Right lobe of liver (tissue), 6 donors: ENCODE data around the gene PHTF2. TPM values are rescaled to one million over a fixed set of nuclear protein-coding genes. Genes with fewer than 3 reads are reported as not detected.

Source experiments
- ATAC-seq, 4 donors: fragments of 200-7000 bp; cut with Tn5 transposase; one replicate each; pipeline ENCODE4 v1.9.1; 2020; ENCODE audit warnings: mild to moderate bottlenecking in 4 of 4, moderate library complexity in 4 of 4
- DNase-seq, 3 donors: peaks; one replicate each; pipeline ENCODE4 v3.0.0-alpha.2; 2020
- H3K27ac ChIP-seq, 3 donors: fragments of 200-600 bp; one replicate each; pipeline ENCODE4 v1.8.0; 2022
- H3K27me3 ChIP-seq, 2 donors: fragments of 200-600 bp; one replicate each; pipeline ENCODE4 v1.8.0; 2022
- H3K36me3 ChIP-seq, 4 donors: fragments of 200-600 bp; sonication (generic) in 1 of 4; one replicate each; pipeline versions ENCODE4 v1.5.1 to v1.8.0; 2017 to 2022; ENCODE audit warnings: control low read depth in 1 of 4
- H3K4me1 ChIP-seq, 4 donors: fragments of 200-600 bp; sonication (generic) in 1 of 4; one replicate each; pipeline versions ENCODE4 v1.5.1 to v1.8.0; 2017 to 2022; ENCODE audit warnings: control low read depth in 1 of 4
- H3K4me3 ChIP-seq, 3 donors: fragments of 200-600 bp; one replicate each; pipeline ENCODE4 v1.8.0; 2022
- H3K9me3 ChIP-seq, 4 donors: fragments of 200-600 bp; sonication (generic) in 1 of 4; one replicate each; pipeline versions ENCODE4 v1.5.1 to v1.8.0; 2017 to 2022; ENCODE audit warnings: control low read depth in 1 of 4
- POLR2A ChIP-seq: fragments of 450-650 bp; IDR thresholded peaks from one replicate; pipeline ENCODE4 v1.6.1; 2017; ENCODE audit warnings: antibody characterized with exemption, mild to moderate bottlenecking
- WGBS: methylation state at CpG from one replicate; pipeline ENCODE4 v1.1.6; 2018; ENCODE audit warnings: low coverage, low lambda C conversion rate; ENCODE audit not compliant: insufficient coverage; ENCODE audit errors: missing lambda C conversion rate; 5-methylcytosine and 5-hydroxymethylcytosine counted together
- intact Hi-C, 2 donors: fragments of 100-400 bp; cut with DNase I; formaldehyde crosslinking; loops; one replicate each; pipeline versions ENCODE4 v1.11.2 to v1.14.1; 2022
- total RNA-seq, 6 experiments: library from RNA; depleted of rRNA in 2 of 6; stranded (reverse); fragments of >200 nt in 2 of 6; fragmentation: NEBNext Ultra II Directional in 3 of 6; extraction: Animal tissue kit (Norgen Biotek cat#: 25700) in 3 of 6; gene quantifications; one replicate each; pipeline versions ENCODE4 v1.1.0 to v1.2.4, GENCODE V29; 2016 to 2023
- TF ChIP-seq, protein P1 (sequence below), 4 donors: fragments of 200-600 bp in 3 of 4; fragments of 450-650 bp in 1 of 4; IDR thresholded peaks; one replicate each; pipeline versions ENCODE4 v1.5.1 to v1.8.0; 2016 to 2022; ENCODE audit warnings: antibody characterized with exemption in 4 of 4, mild to moderate bottlenecking in 2 of 4
- donor health status: DM: no; HTN: yes; CAD: no.
- donor health status: DM: no; HTN: no; CAD: no.
- donor health status: DM: no; HTN: no; CAD: no.
- donor health status: DM: no; HTN: yes; CAD: no.
- donor health status: DM: no; HTN: yes; CAD: no.

Gene PHTF2
- total RNA-seq, 6 experiments from 2014 or later = 2.4 to 6.8 (median 5.5) TPM

DNA sequence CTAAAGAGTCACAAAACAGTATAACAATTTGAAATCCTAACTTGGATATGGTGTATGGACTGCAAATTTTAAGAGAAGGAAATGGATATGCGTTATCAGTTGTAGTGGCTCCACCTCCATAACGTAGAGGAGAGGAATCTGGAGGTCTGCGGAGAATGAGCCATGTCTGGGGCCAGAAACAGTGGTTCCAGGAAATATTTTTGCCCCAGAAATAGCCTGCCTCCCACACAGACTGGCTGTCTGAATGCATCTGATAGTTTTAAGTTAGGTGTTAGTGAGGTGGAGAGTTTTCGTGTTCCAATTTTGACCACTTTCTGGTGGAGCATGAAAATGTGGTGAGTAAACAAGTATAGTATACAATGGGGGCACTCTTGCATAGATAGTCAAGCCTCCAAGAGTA is 1.6 kb downstream of the PHTF2 start:
- no peak for TF ChIP-seq POLR2A
- TF ChIP-seq, protein P1, sequence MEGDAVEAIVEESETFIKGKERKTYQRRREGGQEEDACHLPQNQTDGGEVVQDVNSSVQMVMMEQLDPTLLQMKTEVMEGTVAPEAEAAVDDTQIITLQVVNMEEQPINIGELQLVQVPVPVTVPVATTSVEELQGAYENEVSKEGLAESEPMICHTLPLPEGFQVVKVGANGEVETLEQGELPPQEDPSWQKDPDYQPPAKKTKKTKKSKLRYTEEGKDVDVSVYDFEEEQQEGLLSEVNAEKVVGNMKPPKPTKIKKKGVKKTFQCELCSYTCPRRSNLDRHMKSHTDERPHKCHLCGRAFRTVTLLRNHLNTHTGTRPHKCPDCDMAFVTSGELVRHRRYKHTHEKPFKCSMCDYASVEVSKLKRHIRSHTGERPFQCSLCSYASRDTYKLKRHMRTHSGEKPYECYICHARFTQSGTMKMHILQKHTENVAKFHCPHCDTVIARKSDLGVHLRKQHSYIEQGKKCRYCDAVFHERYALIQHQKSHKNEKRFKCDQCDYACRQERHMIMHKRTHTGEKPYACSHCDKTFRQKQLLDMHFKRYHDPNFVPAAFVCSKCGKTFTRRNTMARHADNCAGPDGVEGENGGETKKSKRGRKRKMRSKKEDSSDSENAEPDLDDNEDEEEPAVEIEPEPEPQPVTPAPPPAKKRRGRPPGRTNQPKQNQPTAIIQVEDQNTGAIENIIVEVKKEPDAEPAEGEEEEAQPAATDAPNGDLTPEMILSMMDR (IDR thresholded peaks at IDR 0.05) = no peak
- no peak overlapping the region for H3K27ac ChIP-seq
- intact Hi-C loops = no loop called here
- WGBS = 54% methylated on average over 4 of the region's 4 CpGs
- no peaks in the 10 kb centered on the region for H3K9me3 ChIP-seq
- no peak overlapping the region for H3K4me3 ChIP-seq
- peaks cover 0 to 10% (median 0%) of the 10 kb centered on the region in 4 donors for H3K4me1 ChIP-seq
- DNase-seq (no peak), ATAC-seq (no peak)
- no peaks in the 10 kb centered on the region for H3K36me3 ChIP-seq
- no peaks in the 10 kb centered on the region for H3K27me3 ChIP-seq

- Histone ChIP-seq H3K4me1 (peaks cover 0 to 10% (median 0%) of the 10 kb centered on the region in 4 donors), H3K9me3 (no peaks in the 10 kb centered on the region), H3K27ac (no peak overlapping the region), H3K27me3 (no peaks in the 10 kb centered on the region), H3K4me3 (no peak overlapping the region), H3K36me3 (no peaks in the 10 kb centered on the region)
- DNase-seq (no peak), ATAC-seq (no peak)
- TF ChIP-seq, protein P1 (IDR thresholded peaks at IDR 0.05) = no peak
- TF ChIP-seq POLR2A = no peak
- WGBS = 82% methylated on average over 2 of the region's 2 CpGs
- intact Hi-C loops = no loop called here
Measured at GRCh38 chr7:77800730-77801129, 2.2 kb downstream of the PHTF2 start.

GRCh38 chr7:77802557-77803405 is 4.2 kb downstream of the PHTF2 start:
- Histone ChIP-seq H3K27me3 (no peaks in the 10 kb centered on the region), H3K9me3 (no peaks in the 10 kb centered on the region), H3K4me1 (no peaks in the 10 kb centered on the region), H3K4me3 (no peak overlapping the region), H3K27ac (no peak overlapping the region), H3K36me3 (no peaks in the 10 kb centered on the region)
- TF ChIP-seq, protein P1 (IDR thresholded peaks at IDR 0.05) = no peak
- no peak for TF ChIP-seq POLR2A
- intact Hi-C loops = no loop called here
- ATAC-seq (no peak), DNase-seq (no peak)
- WGBS = 71% methylated on average over 2 of the region's 2 CpGs

DNA sequence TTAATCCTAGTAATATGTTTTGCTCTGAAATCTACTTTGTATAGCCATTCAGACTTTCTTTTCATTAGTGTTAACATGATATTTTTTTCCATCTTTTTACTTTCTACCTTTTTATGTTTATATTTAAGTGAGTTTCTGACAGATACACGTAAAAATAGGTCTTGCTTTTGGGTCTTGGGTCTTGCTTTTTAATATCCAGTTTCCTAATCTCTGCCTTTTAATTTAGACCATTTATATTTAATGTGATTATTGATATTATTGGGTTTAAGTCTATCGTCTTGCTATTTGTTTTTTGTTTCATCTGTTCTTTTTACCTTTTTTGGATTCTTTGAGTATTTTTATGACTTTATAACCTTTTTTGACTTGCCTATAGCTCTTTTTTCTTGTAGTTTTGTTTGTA is 7.9 kb downstream of the PHTF2 start:
- Histone ChIP-seq H3K4me1 (no peaks in the 10 kb centered on the region), H3K4me3 (no peak overlapping the region), H3K9me3 (no peaks in the 10 kb centered on the region), H3K27me3 (no peaks in the 10 kb centered on the region), H3K36me3 (no peaks in the 10 kb centered on the region), H3K27ac (no peak overlapping the region)
- WGBS = 94% methylated on average over 2 of the region's 2 CpGs
- intact Hi-C loops = no loop called here
- no peak for TF ChIP-seq POLR2A
- ATAC-seq (no peak), DNase-seq (no peak)

- whole genome bisulfite sequencing = 88% methylated on average over 1 of the region's 1 CpG
Measured at GRCh38 chr7:77808517-77808916, 9.9 kb downstream of the PHTF2 start.

More at GRCh38 chr7:77808517-77808916, 9.9 kb downstream of the PHTF2 start:
- no peak for DNase-seq
- Histone ChIP-seq H3K4me1 (no peaks in the 10 kb centered on the region), H3K4me3 (no peak overlapping the region), H3K36me3 (no peaks in the 10 kb centered on the region), H3K27ac (no peak overlapping the region), H3K9me3 (no peaks in the 10 kb centered on the region), H3K27me3 (no peaks in the 10 kb centered on the region)
- intact Hi-C loops = no loop called here
- no peak for ATAC-seq
- TF ChIP-seq POLR2A = no peak
- TF ChIP-seq, protein P1 (IDR thresholded peaks at IDR 0.05) = no peak
